DMS79 treated with DMSO at 0.1 percent for 48 hours (cell line): ENCODE results near the gene ADCY5.

ENCODE experiments used
- DNase-seq: peaks from one replicate; lab custom pipeline; 2025; lab: John Stamatoyannopoulos, UW

Gene ADCY5

DNA sequence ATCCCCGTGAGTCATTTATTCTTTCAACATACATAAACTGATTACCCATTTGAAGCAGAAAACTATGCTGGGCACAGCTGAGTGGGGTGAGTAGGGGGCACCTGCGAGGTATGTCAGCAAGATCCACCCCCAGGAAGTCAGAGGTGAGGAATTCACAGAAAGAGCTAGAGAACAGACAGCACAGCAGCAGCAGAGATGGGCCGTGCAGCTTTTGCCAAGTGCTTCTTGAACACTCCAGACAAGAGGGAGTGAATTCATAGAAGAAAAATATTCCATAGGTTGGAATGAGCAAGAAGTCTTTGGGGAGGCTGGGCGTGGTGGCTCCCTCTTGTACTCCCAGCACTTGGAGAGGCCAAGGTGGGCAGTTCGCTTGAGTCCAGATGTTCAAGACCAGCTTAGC, 9.4 kb upstream of the ADCY5 start:
- DNase-seq, result no peak

DNA sequence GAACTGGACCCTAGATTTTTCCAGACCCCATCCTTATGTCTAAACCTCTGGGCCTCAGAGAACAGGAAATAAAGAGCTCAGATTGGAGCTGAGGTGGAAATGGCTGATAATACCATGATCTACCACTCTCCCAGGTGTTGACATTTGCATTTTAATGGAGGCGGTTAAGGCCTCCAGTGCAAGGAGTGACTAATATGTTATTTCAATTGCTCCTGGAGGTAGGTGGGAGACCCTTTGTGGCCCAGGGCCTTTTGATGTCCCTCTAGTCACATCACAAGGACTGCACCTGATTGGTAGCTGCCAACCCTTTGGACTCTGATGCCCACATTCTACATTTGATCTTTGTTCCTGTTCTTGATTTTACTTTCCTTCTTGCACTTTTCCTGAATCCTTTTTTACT, 9.0 kb upstream of the ADCY5 start:
- DNase-seq, result no peak

DNA sequence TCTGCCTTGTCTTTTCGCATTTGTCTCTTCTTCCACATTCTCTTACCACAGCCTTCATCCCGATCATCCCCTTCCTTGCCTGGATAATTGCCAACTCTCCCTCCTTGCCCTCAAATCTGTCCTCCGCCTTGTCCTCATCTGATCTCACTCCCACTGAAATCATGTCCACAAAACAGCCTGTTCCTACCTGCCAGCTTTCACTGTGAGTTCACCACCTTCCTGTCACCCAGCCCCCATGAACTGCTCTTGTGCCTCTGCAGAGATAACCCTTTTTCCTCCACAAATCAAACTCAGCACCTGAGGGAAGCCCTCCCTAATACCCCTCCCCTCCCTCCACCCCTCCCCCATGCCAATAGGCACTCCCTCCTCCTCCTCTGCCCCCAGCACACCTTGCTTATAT, 4.8 kb upstream of the ADCY5 start:
- no peak for DNase-seq

DNA sequence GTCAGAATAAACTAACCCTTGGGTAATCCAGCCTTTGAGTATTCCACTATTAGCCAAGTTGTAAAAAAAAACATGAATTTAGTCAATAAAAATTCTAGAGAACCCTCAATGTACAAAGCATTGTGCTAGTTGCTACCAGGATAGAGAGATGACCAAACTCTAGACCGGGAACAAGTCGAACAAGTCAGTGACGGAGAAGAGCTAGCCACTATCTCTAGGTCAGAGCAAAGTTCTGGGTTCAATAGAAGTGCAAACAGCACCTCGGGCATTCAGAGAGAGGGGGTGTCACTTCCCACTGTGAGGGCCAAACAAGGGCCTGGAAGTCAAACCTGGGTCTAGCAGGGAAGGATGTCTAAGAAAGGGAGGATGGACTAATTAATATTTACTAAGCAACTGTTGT, 2.3 kb upstream of the ADCY5 start:
- no peak for DNase-seq

DNA sequence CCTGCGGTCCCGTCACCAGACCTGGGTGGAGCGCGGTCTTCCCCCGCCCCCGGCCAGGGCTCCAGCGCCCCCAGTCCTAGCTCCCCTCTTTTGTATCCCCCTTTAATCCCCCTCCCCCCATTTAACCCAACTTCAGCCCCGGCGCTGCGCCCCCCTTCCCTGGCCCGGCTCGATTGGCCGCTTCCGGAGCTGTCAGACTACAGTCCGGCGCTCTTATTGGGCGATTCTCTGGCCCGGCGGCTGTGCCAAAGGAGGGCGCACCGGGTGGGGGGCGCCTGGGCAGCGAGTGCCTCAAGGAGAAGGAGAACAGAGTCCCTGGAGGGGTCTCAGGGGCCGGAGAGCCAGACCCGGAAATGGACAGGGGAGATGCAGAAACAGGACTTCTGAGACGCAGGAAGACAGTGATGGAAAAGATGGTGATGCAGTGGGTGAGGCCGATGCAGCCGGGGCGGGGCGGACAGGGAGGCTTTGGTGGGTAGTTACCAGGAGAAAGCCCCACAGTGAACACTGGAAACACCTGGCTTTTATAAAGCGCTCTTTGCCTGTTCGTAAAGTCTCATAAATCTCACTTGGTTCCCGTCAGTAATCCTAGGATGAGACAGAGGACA, 1.2 kb upstream of the ADCY5 start:
- DNase-seq, result peak; percentile 28

DNA sequence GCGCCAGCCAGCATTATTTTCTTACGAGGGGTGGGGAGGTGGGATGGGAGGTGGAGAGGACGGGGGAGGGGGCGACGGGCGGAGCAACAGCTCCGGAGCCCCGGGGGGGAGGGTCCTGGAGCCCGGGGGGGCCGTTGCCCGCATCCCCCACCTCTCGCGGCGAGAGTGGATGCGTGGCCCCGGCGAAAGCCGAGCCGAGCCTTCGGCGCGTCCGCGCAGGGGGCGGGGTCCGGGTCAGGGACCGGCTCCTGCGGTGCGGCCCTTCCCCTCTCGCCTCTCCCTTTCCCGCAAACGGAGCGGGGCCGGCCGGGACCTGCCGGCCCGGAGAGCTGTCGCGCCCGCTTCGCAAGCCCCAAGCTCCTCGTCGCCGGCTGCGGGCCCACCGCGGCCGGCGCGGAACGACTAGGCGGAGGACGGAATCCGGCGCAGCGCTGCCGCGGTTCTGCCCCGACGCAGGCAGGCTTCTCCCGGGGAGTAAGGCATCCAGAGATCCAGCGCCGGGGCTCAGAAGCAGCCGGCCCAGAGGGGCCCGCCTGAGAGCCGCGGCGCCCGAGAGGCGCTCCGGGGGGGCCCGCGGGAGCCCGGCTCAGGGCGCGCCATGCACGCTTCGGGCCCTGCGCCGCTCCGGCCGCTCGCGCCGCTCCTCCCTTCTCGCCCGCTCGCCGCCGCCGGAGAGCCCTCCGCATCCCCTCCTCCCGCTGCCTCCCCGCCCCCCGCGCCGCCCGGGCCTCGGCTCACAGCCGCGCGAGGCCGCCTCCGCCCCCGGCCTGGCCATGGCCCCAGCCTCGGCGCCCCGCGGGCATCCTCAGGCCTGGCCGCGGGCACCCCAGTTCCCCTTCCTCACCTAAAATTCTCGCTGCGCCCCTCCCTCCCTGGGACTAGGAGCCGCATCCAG, 459 bp upstream of the ADCY5 start:
- no peak for DNase-seq

DNA sequence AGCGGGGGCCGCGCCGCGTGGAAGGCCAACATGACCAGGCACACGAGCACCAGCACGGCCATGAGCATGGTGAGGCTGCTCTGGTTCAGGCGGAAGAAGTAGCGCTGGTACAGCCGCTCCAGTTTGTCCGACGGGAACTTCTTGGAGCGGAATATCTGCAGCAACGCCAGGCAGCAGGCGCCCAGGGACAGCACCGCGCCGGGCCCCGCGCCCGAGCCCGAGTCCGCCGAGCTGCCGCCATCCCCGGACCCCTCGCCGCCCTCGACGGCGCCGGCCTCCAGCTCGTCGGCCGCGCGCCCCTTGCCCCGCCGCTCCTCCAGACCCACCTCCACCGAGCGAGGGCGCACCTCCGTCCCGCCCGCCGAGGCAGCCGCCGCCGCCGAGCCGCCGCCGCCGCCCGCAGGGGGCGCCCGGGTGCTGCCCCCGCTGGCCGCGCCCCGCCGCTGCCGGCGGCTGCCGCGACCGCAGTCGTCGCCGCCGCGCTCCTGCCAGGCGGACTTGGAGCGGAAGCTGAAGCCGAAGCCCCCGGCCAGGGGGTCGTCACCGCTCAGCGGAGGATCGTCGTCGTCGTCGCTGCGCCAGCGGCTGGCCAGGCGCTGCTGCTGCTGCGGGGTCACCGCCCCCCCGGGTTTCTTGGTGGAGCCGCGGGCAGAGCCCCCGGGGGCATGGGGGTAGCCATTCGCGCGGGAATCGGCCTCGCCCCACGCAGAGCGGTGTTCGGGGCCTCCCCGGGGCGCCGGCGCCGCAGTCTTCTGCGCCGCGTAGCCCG, 957 bp downstream of the ADCY5 start:
- DNase-seq, result no peak

DNA sequence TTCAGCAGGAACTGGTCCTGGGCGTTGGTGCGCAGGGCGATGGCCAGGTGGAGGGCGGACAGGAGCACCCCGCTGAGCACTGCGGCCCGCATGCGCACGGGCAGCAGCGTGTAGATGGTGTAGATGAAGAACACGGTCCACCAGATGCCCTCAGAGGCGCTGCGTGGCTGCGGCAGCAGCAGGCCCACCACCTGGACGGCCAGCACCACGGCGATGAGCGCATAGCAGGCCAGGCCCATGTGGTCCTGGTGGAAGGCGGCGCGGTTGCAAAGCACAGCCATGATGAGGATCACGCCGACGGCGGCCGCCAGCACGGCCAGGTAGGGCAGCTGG, 1.5 kb downstream of the ADCY5 start:
- no peak for DNase-seq

DNA sequence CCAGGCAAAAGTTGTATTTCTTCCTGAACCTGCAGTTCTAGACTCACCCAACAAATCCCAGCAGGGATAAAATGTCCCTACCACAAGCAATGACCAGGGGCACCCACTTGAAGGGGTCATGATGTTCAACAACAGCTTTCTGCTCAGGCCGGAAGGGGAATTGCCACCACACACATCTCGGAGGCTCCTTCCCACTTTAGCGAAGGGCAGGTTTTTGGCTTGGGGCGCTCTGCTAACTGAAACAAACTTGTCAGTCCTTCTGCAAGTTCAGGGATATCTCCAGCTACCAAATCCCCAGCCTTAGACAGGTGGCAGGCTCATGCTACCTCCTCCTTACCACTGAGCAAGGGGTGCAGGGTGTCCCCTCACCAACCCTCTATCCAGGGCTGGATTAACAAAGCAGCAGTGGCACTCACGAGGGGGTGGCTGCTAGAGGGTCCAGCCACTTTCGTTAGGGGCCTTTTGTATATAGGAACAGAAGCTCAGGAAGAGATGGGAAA, 2.2 kb downstream of the ADCY5 start:
- DNase-seq, result no peak

DNA sequence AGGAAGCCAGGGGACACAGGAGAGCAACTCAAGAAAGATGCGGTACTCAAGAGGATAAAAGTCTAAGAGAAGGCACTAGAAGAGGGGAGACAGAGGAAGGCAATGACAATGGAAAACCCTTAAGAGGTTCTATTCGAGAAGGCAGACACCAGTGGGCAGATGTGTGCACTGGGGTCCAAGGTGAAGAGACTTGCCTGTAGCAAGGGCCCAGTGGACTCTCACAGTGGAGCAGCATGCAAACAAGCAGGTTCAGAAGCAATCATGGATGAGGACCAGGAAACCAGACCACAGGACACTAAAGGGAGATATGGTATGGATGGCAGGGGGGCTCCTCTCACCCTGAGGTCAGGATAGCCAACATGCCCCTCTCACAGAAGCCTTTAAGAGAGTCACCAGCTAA, 2.7 kb downstream of the ADCY5 start:
- no peak for DNase-seq

DNA sequence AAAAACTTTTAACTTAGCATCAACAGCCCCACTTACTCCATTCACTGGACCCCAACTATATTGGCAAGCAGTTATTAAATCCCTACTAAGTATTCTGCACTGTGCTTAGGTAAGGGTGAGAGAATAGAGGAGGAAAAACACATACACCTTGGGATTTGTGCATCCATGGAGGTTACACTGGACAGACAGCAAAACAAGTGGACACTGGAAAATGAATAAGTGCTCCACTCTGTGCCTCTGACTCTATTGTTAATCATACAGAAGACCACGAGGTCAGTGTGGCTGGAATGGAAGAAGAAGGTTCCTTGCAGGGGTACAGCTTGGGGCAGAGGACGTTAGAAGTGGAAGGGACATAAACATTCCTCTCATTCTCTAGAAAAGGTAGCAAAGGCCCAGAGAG, 3.2 kb downstream of the ADCY5 start:
- no peak for DNase-seq

DNA sequence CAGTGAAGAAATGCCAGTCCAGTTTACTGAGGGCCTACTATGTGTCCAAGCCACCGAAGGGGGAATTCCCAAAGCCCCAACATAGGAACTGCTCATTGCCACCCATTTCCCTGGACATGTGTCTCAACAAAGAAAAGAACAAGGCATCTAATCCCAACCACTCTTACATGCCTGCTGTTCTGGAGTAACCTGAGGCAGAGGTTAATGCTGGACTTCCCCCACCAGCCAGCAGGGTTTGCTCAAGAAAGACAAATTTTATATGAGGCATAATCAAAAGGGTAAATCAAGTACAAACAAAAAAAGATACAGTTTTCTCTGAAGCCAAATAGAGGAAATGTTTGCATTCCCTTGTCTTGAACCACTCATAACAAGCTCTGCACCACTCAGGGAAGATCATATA, 4.1 kb downstream of the ADCY5 start:
- no peak for DNase-seq

DNA sequence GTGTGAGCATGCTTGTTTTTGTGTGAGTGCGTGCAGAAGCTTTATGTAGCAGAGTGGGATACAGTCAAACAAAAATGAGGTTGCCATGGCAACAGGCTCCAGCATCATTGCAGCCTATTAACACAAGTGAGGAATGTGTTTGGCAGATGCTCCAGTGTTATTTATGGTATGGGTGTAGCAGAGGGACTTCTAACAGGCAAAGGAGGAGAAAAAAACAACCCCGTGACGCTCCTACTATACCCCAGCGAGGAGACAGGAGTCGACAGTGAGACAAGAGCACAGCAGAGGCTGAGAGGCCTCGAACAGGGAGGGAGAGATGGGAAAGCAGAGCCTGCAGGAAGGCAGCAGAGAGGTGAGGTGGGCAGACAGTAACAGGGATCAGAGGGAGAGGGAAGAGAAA, 4.9 kb downstream of the ADCY5 start:
- no peak for DNase-seq

DNA sequence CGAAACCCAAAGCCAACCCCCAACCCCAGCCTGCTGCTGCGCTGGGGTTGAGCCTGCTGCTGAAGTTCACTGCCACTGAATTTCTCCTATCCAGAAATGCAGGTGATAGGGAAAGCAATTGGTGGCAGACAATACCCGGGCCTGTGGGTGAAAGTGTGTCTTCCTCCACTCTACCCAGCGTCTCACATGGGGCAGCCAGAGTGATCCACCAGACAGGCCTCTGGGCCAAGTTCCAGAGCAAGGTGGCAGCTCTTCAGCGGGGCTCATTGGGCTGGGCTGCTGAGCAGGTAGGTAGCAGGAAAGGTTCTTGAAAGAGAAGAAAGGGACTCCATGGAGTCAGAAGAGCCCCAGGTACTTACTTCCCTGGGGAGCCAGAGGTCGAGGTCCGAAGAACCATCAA, 6.0 kb downstream of the ADCY5 start:
- DNase-seq, result no peak

DNA sequence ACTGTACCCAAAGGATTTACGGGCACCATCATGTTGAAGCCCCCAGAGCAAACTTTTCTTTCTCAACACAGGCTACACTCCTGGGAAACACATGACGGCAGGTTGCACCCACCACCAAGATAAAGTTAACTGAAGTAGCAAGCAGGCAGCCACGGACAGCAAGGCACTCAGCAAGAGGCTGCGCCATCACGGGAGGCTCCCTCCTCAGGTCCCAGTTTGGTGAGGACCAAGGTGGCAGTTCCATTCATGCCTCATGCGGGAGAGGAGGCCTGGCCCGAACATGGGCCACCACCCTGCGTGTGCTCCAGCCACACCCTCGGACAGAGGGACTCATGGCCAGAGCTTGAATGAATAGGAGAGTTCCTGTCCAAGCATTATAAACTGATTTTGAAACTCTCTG, 6.8 kb downstream of the ADCY5 start:
- DNase-seq, result no peak

DNA sequence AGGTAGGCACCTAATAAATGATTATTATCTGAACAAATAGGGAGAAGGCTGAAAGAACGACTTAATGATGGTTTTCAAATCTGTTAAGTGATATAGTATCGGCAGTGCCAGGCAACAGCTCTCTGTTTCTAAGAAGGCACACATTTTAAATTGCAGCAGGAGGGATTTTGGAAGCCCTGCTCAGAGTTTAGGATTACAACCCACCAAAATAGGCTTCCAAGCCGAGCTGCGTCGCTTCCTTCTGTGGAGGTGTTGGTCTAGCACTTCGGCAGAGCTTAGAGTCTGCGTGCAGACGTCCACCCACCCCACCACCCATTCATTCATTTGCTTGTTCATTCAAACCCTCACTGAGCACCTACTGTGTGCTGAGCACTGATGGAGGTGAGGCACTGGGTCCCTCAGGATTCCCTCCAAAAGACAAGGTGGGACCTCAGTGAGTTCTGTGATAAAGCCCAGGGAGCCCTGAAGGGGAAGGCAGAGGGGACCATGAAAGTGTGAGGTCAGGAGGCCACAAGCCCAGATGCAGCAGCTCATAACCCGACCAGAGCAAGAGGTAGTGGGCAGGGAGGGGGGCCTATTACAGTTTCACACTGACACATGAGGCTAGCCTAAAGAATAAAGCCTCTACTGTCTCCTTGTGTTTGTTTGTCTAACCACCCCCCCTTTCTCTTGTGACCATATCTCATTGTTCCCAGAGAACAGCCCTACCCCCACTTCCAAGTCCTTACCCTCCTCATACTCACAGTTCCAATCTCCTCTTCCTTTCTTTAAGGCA, 8.9 kb downstream of the ADCY5 start:
- DNase-seq, result no peak

DNA sequence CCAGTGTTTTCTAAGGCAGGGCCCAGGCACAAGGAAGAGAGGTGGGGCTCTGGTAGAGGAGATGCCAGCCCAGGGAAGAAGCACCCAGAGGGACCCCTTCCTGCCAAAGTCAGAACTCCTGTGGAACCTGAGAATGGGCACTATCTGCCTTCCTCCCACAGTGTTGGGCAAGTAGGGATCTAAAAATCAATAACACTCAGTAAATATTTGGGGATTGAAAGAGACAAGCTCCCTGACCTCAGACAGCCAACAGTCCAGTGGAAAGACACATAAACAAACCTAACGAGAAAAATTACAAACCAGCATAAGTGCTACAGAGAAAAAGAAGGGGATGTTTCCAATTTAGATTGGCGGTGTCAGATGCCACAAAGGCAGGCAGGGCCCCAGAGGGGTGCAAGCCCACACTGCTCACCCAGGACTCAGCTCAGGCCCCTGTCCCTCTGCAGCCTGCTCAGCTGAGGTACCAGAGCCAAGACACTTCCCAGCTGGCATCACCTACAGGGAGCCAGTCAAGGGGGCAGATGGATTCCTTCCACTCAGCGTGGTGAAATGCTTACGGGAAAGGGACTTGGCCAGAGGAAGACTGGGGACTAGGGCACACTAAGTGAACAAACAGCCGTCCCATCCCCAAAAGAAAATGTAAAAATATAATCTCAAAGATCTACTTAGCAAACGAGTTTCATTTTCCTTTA, 15.9 kb downstream of the ADCY5 start:
- peak; percentile 52 for DNase-seq

DNA sequence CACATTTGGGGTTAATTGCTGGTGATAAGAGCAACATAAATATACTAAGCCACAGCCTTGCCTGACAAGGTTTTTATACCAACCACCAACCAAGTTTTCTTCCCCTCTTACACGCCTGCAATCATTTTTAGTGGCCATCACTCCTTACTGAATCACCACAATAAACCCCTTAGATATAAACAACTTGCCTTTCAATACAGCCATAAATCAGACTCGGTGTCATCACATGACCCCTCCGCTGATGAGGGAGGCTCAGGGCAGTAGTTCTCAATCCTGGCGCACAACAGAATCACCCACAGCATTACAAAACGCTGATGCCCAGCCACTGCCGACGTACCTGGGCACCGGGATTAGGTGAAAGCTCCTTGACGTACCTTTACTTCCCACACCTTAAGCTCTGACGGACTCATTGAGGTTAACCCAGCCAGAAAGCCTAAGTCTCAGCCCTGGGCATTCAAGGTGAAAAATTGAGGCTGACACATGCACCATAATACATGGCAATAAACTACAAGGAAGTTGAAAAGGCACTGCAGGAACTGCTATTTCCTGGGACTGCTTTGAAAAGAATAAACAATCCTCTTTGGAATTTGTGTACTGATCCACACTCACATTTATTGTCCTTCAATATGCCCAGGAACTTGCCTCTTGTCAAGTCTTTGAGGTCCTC, 17.1 kb downstream of the ADCY5 start:
- DNase-seq, result peak; percentile 37

DNA sequence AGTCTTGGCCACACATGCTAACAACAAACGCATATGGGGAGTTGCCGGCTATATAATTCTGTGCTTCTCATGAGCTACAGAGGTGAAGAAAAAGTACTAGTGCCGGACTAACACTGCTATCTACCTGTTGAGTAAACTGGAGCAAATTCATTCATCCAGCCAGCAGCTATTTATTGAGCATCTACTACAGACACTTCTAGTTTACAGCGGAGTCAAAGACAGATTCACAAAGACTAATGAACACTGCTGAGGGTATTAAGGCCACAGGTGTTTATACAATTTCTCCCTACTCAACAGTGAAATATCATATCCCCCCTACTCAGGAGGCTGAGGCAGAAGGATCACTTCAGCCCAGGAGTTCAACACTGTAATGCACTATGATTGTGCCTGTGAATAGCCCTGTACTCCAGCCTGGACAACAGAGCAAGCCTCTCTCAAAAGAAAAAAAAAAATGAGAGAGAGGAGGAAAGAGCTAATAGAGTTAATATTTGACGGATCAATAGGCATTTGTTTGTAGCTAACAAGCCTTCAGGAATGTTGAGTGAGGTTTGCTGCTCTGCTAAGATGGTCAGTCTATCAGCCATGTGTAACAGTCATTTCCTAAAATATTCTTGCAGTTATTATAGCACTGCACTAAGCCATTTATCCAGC, 17.8 kb downstream of the ADCY5 start:
- DNase-seq, result no peak

DNA sequence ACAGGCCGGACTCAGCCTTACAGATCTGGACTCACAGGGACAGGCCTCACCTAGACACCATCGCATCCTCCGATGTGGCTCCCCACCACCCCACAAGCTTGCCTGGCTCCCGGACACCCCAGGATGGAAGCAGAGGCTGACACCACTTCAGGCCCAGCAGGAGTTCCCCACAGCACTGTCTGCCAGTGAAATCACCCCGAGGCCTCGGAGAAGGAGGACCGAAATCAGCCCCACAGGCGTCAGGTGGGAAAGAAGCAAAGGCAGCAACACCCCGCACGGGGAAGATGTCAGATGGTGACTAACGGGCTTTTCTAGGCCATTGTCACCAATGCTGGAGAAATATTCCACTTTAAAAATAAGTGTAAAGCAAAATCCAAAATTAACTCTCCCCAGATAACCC, 18.6 kb downstream of the ADCY5 start:
- no peak for DNase-seq
